H9 (cell line): ENCODE results near the gene PFN2. TPM values are rescaled to one million over a fixed set of nuclear protein-coding genes. Genes with fewer than 3 reads are reported as not detected.

Source experiments
- DNase-seq: peaks from one replicate; pipeline ENCODE4 v3.0.0-alpha.2; 2017
- H2AFZ ChIP-seq: one replicate; pipeline ENCODE4 v1.6.1; 2013; ENCODE audit warnings: mild to moderate bottlenecking, low read length, control low read depth, moderate library complexity
- H2AK5ac ChIP-seq: 2 replicates; pipeline ENCODE4 v1.6.1; 2013; ENCODE audit warnings: low read length, control low read depth, mixed read lengths; ENCODE audit not compliant: insufficient read length
- H2BK120ac ChIP-seq: one replicate; pipeline ENCODE4 v1.6.1; 2013; ENCODE audit warnings: low read depth, mild to moderate bottlenecking, low read length, control low read depth, inconsistent platforms; ENCODE audit not compliant: poor library complexity, severe bottlenecking
- H2BK12ac ChIP-seq: 2 replicates; pipeline ENCODE4 v1.6.1; 2013; ENCODE audit warnings: low read length, control low read depth, mixed read lengths, low read depth; ENCODE audit not compliant: insufficient read length
- H2BK15ac ChIP-seq: 2 replicates; pipeline ENCODE4 v1.6.1; 2013; ENCODE audit warnings: low read depth, low read length, control low read depth
- H2BK20ac ChIP-seq: one replicate; pipeline ENCODE4 v1.6.1; 2013; ENCODE audit warnings: low read depth, mild to moderate bottlenecking, low read length, control low read depth, inconsistent platforms; ENCODE audit not compliant: poor library complexity, severe bottlenecking
- H2BK5ac ChIP-seq: 2 replicates; pipeline ENCODE4 v1.6.1; 2013; ENCODE audit warnings: low read length, control low read depth, mixed read lengths; ENCODE audit not compliant: insufficient read length
- H3K14ac ChIP-seq: 2 replicates; pipeline ENCODE4 v1.6.1; 2013; ENCODE audit warnings: low read length, control low read depth; ENCODE audit not compliant: insufficient read depth
- H3K18ac ChIP-seq: 2 replicates; pipeline ENCODE4 v1.6.1; 2013; ENCODE audit warnings: low read depth, mild to moderate bottlenecking, mixed read lengths, low read length, control low read depth; ENCODE audit not compliant: insufficient read length
- H3K23ac ChIP-seq: 2 replicates; pipeline ENCODE4 v1.6.1; 2013; ENCODE audit warnings: low read length, control low read depth, mixed read lengths, low read depth; ENCODE audit not compliant: insufficient read length
- H3K23me2 ChIP-seq: 2 replicates; pipeline ENCODE4 v1.6.1; 2013; ENCODE audit warnings: low read depth, mild to moderate bottlenecking, mixed read lengths, low read length, control low read depth; ENCODE audit not compliant: insufficient read length, poor library complexity, severe bottlenecking
- H3K27ac ChIP-seq: 2 replicates; pipeline ENCODE4 v1.5.1; 2013; ENCODE audit warnings: low read length, control low read depth, mixed read lengths, low read depth; ENCODE audit not compliant: insufficient read length
- H3K27me3 ChIP-seq: 2 replicates; pipeline ENCODE4 v1.6.1; 2013; ENCODE audit warnings: low read length, control low read depth, inconsistent platforms; ENCODE audit not compliant: insufficient read depth
- H3K4ac ChIP-seq: 2 replicates; pipeline ENCODE4 v1.6.1; 2013; ENCODE audit warnings: low read depth, mild to moderate bottlenecking, control low read depth, inconsistent platforms, low read length, moderate library complexity
- H3K4me1 ChIP-seq: 2 replicates; pipeline ENCODE4 v1.6.1; 2013; ENCODE audit warnings: low read length, control low read depth, inconsistent platforms; ENCODE audit not compliant: insufficient read depth
- H3K4me2 ChIP-seq: 2 replicates; pipeline ENCODE4 v1.6.1; 2013; ENCODE audit warnings: low read length, control low read depth, mixed read lengths; ENCODE audit not compliant: insufficient read length, insufficient read depth
- H3K56ac ChIP-seq: 2 replicates; pipeline ENCODE4 v1.6.1; 2013; ENCODE audit warnings: low read depth, mild to moderate bottlenecking, mixed read lengths, low read length, control low read depth; ENCODE audit not compliant: insufficient read length
- H3K79me1 ChIP-seq: 2 replicates; pipeline ENCODE4 v1.6.1; 2013; ENCODE audit warnings: low read depth, mild to moderate bottlenecking, moderate library complexity, low read length, control low read depth, inconsistent platforms; ENCODE audit not compliant: insufficient read depth, poor library complexity, severe bottlenecking
- H3K79me2 ChIP-seq: 2 replicates; pipeline ENCODE4 v1.6.1; 2013; ENCODE audit warnings: low read length, control low read depth, inconsistent platforms; ENCODE audit not compliant: insufficient read depth
- H3K9ac ChIP-seq: 2 replicates; pipeline ENCODE4 v1.6.1; 2013; ENCODE audit warnings: low read length, control low read depth, mixed read lengths; ENCODE audit not compliant: insufficient read length; ENCODE audit errors: extremely low read depth
- H3K9me3 ChIP-seq: one replicate; pipeline ENCODE4 v1.6.1; 2013; ENCODE audit warnings: low read depth, low read length, inconsistent platforms; ENCODE audit not compliant: control insufficient read depth
- H3T11ph ChIP-seq: one replicate; pipeline ENCODE4 v1.6.1; 2013; ENCODE audit warnings: mild to moderate bottlenecking, low read length, control low read depth, inconsistent platforms
- H4K20me1 ChIP-seq: one replicate; pipeline ENCODE4 v1.6.1; 2013; ENCODE audit not compliant: control insufficient read depth, insufficient read length, insufficient read depth
- H4K5ac ChIP-seq: 2 replicates; pipeline ENCODE4 v1.6.1; 2013; ENCODE audit warnings: low read depth, mild to moderate bottlenecking, mixed read lengths, low read length, control low read depth; ENCODE audit not compliant: insufficient read length
- H4K8ac ChIP-seq: replicated peaks from 2 replicates; pipeline ENCODE4 v1.6.1; 2013; ENCODE audit warnings: low read length, control low read depth, mixed read lengths, low read depth; ENCODE audit not compliant: insufficient read length
- H4K91ac ChIP-seq: 2 replicates; pipeline ENCODE4 v1.6.1; 2013; ENCODE audit warnings: low read depth, mild to moderate bottlenecking, moderate library complexity, mixed read lengths, low read length, control low read depth; ENCODE audit not compliant: insufficient read length
- H3K27ac Mint-ChIP-seq, 3 experiments: 2 replicates in 2 of 3; 3 replicates in 1 of 3; pipeline ENCODE4 v1.8.0; 2020 to 2021; ENCODE audit warnings: mixed read lengths in 3 of 3, mild to moderate bottlenecking in 1 of 3, moderate library complexity in 1 of 3
- H3K27me3 Mint-ChIP-seq: 2 replicates; pipeline ENCODE4 v1.8.0; 2021; ENCODE audit warnings: low read depth, mild to moderate bottlenecking, moderate library complexity, mixed read lengths
- H3K36me3 Mint-ChIP-seq, 3 experiments: 2 replicates in 2 of 3; 3 replicates in 1 of 3; pipeline ENCODE4 v1.8.0; 2020 to 2021; ENCODE audit warnings: low read depth in 3 of 3, mixed read lengths in 3 of 3; ENCODE audit not compliant: insufficient read depth in 1 of 3
- H3K4me1 Mint-ChIP-seq, 2 experiments: 2 replicates each; pipeline ENCODE4 v1.8.0; 2020; ENCODE audit warnings: mixed read lengths in 2 of 2
- H3K4me3 Mint-ChIP-seq, 2 experiments: 2 replicates in 1 of 2; 3 replicates in 1 of 2; pipeline ENCODE4 v1.8.0; 2020 to 2021; ENCODE audit warnings: mild to moderate bottlenecking in 2 of 2, mixed read lengths in 2 of 2, moderate library complexity in 1 of 2
- H3K9me3 Mint-ChIP-seq, 2 experiments: 2 replicates in 1 of 2; 3 replicates in 1 of 2; pipeline ENCODE4 v1.8.0; 2020; ENCODE audit warnings: mild to moderate bottlenecking in 2 of 2, mixed read lengths in 2 of 2, moderate library complexity in 1 of 2
- WGBS: extraction: QIAGEN DNeasy Blood & Tissue Kit; methylation state at CpG from one replicate; pipeline ENCODE4 v1.1.7; 2013; ENCODE audit warnings: missing lambda C conversion rate, low lambda C conversion rate, mixed read lengths; ENCODE audit not compliant: insufficient read length; ENCODE audit errors: extremely low coverage; 5-methylcytosine and 5-hydroxymethylcytosine counted together
- total RNA-seq: library from RNA; stranded (reverse); gene quantifications from 2 replicates; pipeline ENCODE4 v1.2.1, GENCODE V29; 2021
- TF ChIP-seq, protein P1 (sequence below): fragments of 200-600 bp; sonication (generic); conservative IDR thresholded peaks from 3 replicates; pipeline ENCODE4 v1.8.0; 2021; ENCODE audit warnings: antibody characterized with exemption, mild to moderate bottlenecking

The PFN2 gene
- total RNA-seq, 1 experiment from 2014 or later, result 174 TPM

DNA sequence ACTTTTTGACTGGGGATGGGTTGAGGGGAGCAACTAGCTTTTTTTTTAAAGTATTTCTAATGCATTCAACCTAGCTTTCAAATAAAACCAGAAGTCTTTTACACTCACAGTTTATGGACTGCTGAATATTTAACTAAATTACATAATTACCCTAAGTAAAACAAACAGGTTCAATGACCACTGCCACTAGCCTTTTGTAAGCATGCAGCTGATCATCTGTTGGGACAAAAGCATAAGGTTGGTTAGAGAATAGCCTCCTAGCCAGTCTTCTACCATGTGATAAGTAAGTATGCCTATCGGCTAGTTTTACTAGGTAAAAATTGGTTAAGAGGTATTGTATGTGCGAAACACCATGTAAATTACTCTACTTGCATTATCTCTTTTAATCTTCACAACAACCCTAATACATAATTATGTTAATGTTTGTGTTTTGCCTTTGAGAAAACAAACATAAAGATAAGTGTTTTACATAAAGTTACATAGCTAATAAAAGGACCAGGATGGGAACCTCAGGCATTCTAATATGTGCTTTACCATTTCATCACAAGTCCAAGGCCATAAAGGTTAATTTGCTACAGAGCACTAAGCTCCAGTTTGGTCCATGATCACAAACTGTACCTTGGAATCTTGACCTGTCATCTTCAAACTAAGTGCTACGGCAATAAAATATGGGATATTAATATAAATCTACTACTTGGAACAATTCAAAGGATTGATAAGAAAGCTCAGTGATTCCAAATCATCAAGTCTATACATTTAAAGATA lies 13.2 kb downstream of the PFN2 start:
- H3K9me3 ChIP-seq, result no peaks in the 10 kb centered on the region
- H3K9me3 Mint-ChIP-seq, result no peaks in the 10 kb centered on the region
- peaks cover 6 to 18% (median 14%) of the 10 kb centered on the region in 3 experiments; a peak in 6 of 7 replicates for H3K36me3 Mint-ChIP-seq
- no peak overlapping the region for H3T11ph ChIP-seq
- H3K4me2 ChIP-seq, result no peak overlapping the region
- peaks cover 17 to 25% of the 10 kb centered on the region in 2 experiments for H3K4me1 Mint-ChIP-seq
- H2BK120ac ChIP-seq, result no peak overlapping the region
- H3K14ac ChIP-seq, result no peak overlapping the region
- no peak overlapping the region for H3K4me3 Mint-ChIP-seq
- H3K4me1 ChIP-seq, result no peaks in the 10 kb centered on the region
- no peaks in the 10 kb centered on the region for H3K23me2 ChIP-seq
- no peak overlapping the region for H2BK5ac ChIP-seq
- no peak overlapping the region for H2AFZ ChIP-seq
- no peak overlapping the region for H3K56ac ChIP-seq
- H2AK5ac ChIP-seq, result no peak overlapping the region
- H3K79me1 ChIP-seq, result no peaks in the 10 kb centered on the region
- no peak overlapping the region for H4K8ac ChIP-seq
- H4K91ac ChIP-seq, result no peak overlapping the region
- no peak overlapping the region for H2BK15ac ChIP-seq
- no peak overlapping the region for H3K4ac ChIP-seq
- WGBS, result no CpG with 5 or more reads among the region's 3 CpGs
- no peak overlapping the region for H3K18ac ChIP-seq
- H3K27me3 Mint-ChIP-seq, result no peaks in the 10 kb centered on the region
- no peak for DNase-seq
- H3K9ac ChIP-seq, result no peak overlapping the region
- no peak overlapping the region for H2BK12ac ChIP-seq
- TF ChIP-seq, protein P1, sequence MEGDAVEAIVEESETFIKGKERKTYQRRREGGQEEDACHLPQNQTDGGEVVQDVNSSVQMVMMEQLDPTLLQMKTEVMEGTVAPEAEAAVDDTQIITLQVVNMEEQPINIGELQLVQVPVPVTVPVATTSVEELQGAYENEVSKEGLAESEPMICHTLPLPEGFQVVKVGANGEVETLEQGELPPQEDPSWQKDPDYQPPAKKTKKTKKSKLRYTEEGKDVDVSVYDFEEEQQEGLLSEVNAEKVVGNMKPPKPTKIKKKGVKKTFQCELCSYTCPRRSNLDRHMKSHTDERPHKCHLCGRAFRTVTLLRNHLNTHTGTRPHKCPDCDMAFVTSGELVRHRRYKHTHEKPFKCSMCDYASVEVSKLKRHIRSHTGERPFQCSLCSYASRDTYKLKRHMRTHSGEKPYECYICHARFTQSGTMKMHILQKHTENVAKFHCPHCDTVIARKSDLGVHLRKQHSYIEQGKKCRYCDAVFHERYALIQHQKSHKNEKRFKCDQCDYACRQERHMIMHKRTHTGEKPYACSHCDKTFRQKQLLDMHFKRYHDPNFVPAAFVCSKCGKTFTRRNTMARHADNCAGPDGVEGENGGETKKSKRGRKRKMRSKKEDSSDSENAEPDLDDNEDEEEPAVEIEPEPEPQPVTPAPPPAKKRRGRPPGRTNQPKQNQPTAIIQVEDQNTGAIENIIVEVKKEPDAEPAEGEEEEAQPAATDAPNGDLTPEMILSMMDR, result no peak
- no peak overlapping the region for H2BK20ac ChIP-seq
- H4K5ac ChIP-seq, result no peak overlapping the region
- no peaks in the 10 kb centered on the region for H3K79me2 ChIP-seq
- H3K27ac ChIP-seq, result no peak overlapping the region
- H3K23ac ChIP-seq, result no peak overlapping the region
- no peak overlapping the region for H3K27ac Mint-ChIP-seq
- H4K20me1 ChIP-seq, result no peaks in the 10 kb centered on the region
- H3K27me3 ChIP-seq, result no peaks in the 10 kb centered on the region
